K562 (cell line): ENCODE measurements around the gene PRR29. TPM values are rescaled to one million over a fixed set of nuclear protein-coding genes. Genes with fewer than 3 reads are reported as not detected.

Source experiments
- ATAC-seq: fragments of 200-7000 bp; cut with Tn5 transposase; 3 replicates; pipeline ENCODE4 v1.9.1; 2020; ENCODE audit warnings: moderate library complexity
- BruUV-seq: library from RNA; stranded (reverse); fragments of 400-500 nt; replicated peaks from 2 replicates; lab custom pipeline; 2021; lab: Mats Ljungman, UMichigan
- CTCF ChIA-PET: fragments of 300-600 bp; formaldehyde crosslinking; extraction: SDS; loops from one replicate; lab custom pipeline; 2021; ENCODE audit warnings: low intra/inter-chr PET ratio; lab: Yijun Ruan, JAX
- POLR2A ChIA-PET: fragments of 300-600, 350-650 bp; sonication (Branson Sonifier 250); formaldehyde crosslinking; extraction: SDS; loops from one replicate; lab custom pipeline; 2021; ENCODE audit warnings: antibody characterized with exemption, inconsistent platforms; lab: Yijun Ruan, JAX
- DNase-seq, 4 experiments: peaks; one replicate each; pipeline versions ENCODE4 v3.0.0 to v3.0.0-alpha.2; 2011 to 2018; ENCODE audit warnings: low spot score in 3 of 4, mixed read lengths in 3 of 4; ENCODE audit errors: extremely low read depth in 1 of 4
- FAIRE-seq: peaks from 2 replicates; lab custom pipeline; 2011; peaks lifted over from hg19 to GRCh38; lab: Jason Lieb, UNC
- H2AFZ ChIP-seq: 2 replicates; pipeline ENCODE4 v1.6.0; 2011; ENCODE audit warnings: low read depth, low read length, control low read depth, inconsistent platforms
- H3K27ac ChIP-seq: fragments of 200-600 bp; 3 replicates; pipeline ENCODE4 v1.8.0; 2011; ENCODE audit warnings: low read depth, mild to moderate bottlenecking, control low read depth, inconsistent platforms, low read length, moderate library complexity, mixed read lengths; ENCODE audit errors: extremely low read depth
- H3K27me3 ChIP-seq, 2 experiments: fragments of 300-600 bp in 1 of 2; 2 replicates in 1 of 2; 3 replicates in 1 of 2; pipeline versions ENCODE4 v1.6.0 to v1.8.0; 2011; ENCODE audit warnings: inconsistent platforms in 2 of 2, low read length in 2 of 2, mild to moderate bottlenecking in 1 of 2, mixed read lengths in 1 of 2, moderate library complexity in 1 of 2; ENCODE audit not compliant: control insufficient read depth in 2 of 2, insufficient read depth in 2 of 2
- H3K36me3 ChIP-seq: fragments of 300-600 bp; 3 replicates; pipeline ENCODE4 v1.8.0; 2011; ENCODE audit warnings: mild to moderate bottlenecking, low read length, inconsistent platforms; ENCODE audit not compliant: control insufficient read depth, insufficient read depth
- H3K4me1 ChIP-seq, 2 experiments: fragments of 200-600 bp in 1 of 2; replicated peaks in 1 of 2; 2 replicates in 1 of 2; 3 replicates in 1 of 2; pipeline versions ENCODE4 v1.5.1 to v1.8.0; 2011; ENCODE audit warnings: inconsistent platforms in 2 of 2, low read length in 2 of 2, mild to moderate bottlenecking in 1 of 2, mixed read lengths in 1 of 2, moderate library complexity in 1 of 2; ENCODE audit not compliant: control insufficient read depth in 2 of 2, insufficient read depth in 2 of 2
- H3K4me2 ChIP-seq: 2 replicates; pipeline ENCODE4 v1.6.1; 2011; ENCODE audit warnings: low read length, control low read depth, inconsistent platforms, mixed read lengths; ENCODE audit not compliant: insufficient read depth
- H3K4me3 ChIP-seq: fragments of 200-600 bp; sonication (generic), shearing (Covaris generic); 2 replicates; pipeline ENCODE4 v1.5.1; 2016; ENCODE audit warnings: control low read depth, inconsistent platforms
- H3K79me2 ChIP-seq: fragments of 200-600 bp; 3 replicates; pipeline ENCODE4 v1.8.0; 2011; ENCODE audit warnings: low read length, inconsistent platforms; ENCODE audit not compliant: control insufficient read depth, insufficient read depth
- H3K9ac ChIP-seq, 2 experiments: 2 replicates each; pipeline versions ENCODE4 v1.6.0 to v1.6.1; 2011; ENCODE audit warnings: low read depth in 2 of 2, low read length in 2 of 2, control low read depth in 1 of 2, inconsistent platforms in 1 of 2, mild to moderate bottlenecking in 1 of 2, mixed read lengths in 1 of 2; ENCODE audit not compliant: insufficient read depth in 1 of 2
- H3K9me1 ChIP-seq: one replicate; pipeline ENCODE4 v1.6.0; 2011; ENCODE audit warnings: inconsistent platforms, mild to moderate bottlenecking, low read length, moderate library complexity; ENCODE audit not compliant: control insufficient read depth, insufficient read depth
- H3K9me3 ChIP-seq: replicated peaks from 2 replicates; pipeline ENCODE4 v1.5.1; 2011; ENCODE audit warnings: low read depth, low read length, inconsistent platforms; ENCODE audit not compliant: control insufficient read depth, insufficient read depth
- H4K20me1 ChIP-seq: replicated peaks from 2 replicates; pipeline ENCODE4 v1.6.1; 2011; ENCODE audit warnings: low read length, inconsistent platforms, mixed read lengths; ENCODE audit not compliant: control insufficient read depth, insufficient read depth
- ETV1 ChIP-seq: fragments of 450-650 bp; conservative IDR thresholded peaks from 2 replicates; pipeline ENCODE4 v1.6.1; 2016; ENCODE audit warnings: missing genetic modification characterization, control low read depth, low read depth, missing compliant biosample characterization
- HMG20B ChIP-seq: fragments of 250-450 bp; sonication (Bioruptor Pico); IDR thresholded peaks from 2 replicates; pipeline ENCODE4 v1.5.0; 2021; ENCODE audit warnings: mild to moderate bottlenecking
- PRPF4 ChIP-seq: fragments of 200-400 bp; formaldehyde crosslinking; IDR thresholded peaks from one replicate; pipeline ENCODE4 v1.6.1; 2017; ENCODE audit warnings: low read length, low read depth, mild to moderate bottlenecking; ENCODE audit not compliant: insufficient read depth, poor library complexity, severe bottlenecking
- RBM39 ChIP-seq: fragments of 200-400 bp; formaldehyde crosslinking; optimal IDR thresholded peaks from 2 replicates; pipeline ENCODE3; 2018; ENCODE audit warnings: low read depth, low read length
- RCOR1 ChIP-seq, 2 experiments: IDR thresholded peaks; 2 replicates each; pipeline ENCODE4 v1.6.1; 2012; ENCODE audit warnings: low read depth in 2 of 2, low read length in 2 of 2, borderline replicate concordance in 1 of 2, improper control_type of control experiment in 1 of 2
- SMAD2 ChIP-seq: fragments of 150-350 bp; IDR thresholded peaks from 2 replicates; pipeline ENCODE4 v1.6.1; 2014; ENCODE audit warnings: low read depth, mild to moderate bottlenecking, low read length
- ZNF311 ChIP-seq: fragments of 250-450 bp; sonication (Bioruptor Pico); IDR thresholded peaks from 2 replicates; pipeline ENCODE4 v1.4.0; 2020; ENCODE audit warnings: mild to moderate bottlenecking, moderate library complexity
- WGBS: fragments of 100-300 bp; shearing (Covaris generic); methylation state at CpG from one replicate; pipeline ENCODE4 v1.1.6; 2016; ENCODE audit warnings: low coverage, mixed read lengths; ENCODE audit not compliant: insufficient coverage; ENCODE audit errors: missing lambda C conversion rate; 5-methylcytosine and 5-hydroxymethylcytosine counted together
- in situ Hi-C: fragments of 300-500 bp; cut with MboI; formaldehyde crosslinking; loops from 4 replicates; pipeline ENCODE4 v1.15.0; 2018; ENCODE audit warnings: inconsistent platforms, mixed read lengths
- intact Hi-C: fragments of 100-400 bp; cut with micrococcal nuclease; formaldehyde crosslinking; loops from 2 replicates; pipeline ENCODE4 v1.14.2; 2022
- polyA plus RNA-seq, 8 experiments: library from polyadenylated mRNA; depleted of rRNA in 4 of 8; stranded (reverse) in 5 of 8; unstranded in 3 of 8; fragments of >200 nt; fragmentation: Nextera tagmentation in 2 of 8; fragmentation: Illumina TruSeq in 1 of 8; extraction: Ambion mirVana in 2 of 8; extraction: Trizol in 1 of 8; gene quantifications; 2 replicates each; pipeline versions ENCODE4 v1.2.1 to v1.2.3, GENCODE V29; 2011 to 2014; ENCODE audit warnings: inconsistent platforms in 1 of 8, missing spikeins in 1 of 8
- total RNA-seq, 7 experiments: library from RNA; depleted of rRNA in 6 of 7; stranded (reverse); fragments of >200 nt in 6 of 7; fragmentation: Illumina TruSeq in 2 of 7; extraction: Trizol in 2 of 7; gene quantifications; 2 replicates each; pipeline versions ENCODE4 v1.2.1 to v1.2.3, GENCODE V29; 2011 to 2021; ENCODE audit warnings: low replicate concordance in 1 of 7

Gene PRR29
- total and polyA plus RNA-seq, 9 of the 15 experiments (the other 6 are each of a cell fraction or from before 2014, with no cell fraction given): 0.08 to 0.58 (median 0.15) TPM; not detected in 5

DNA sequence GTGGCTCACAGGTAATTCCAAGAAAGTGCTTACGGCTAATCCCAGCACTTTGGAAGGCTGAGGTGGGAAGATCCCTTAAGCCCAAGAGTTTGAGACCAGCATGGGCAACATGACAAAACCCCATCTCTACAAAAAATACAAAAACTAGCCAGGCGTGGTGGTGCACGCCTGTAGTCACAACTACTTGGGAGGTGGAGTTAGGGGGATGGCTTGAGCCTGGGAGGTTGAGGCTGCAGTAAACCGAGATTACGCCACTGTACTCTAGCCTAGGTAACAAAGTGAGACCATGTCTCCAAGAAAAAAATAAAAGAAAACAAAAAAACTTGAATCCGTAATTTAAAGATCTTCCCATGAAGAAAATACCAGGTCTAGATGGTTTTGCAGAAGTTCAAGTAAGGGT is 17.3 kb downstream of the PRR29 start:
- POLR2A ChIA-PET: no interaction called here
- no peak overlapping the region for H3K4me2 ChIP-seq
- 76% methylated on average over 6 of the region's 6 CpGs for WGBS
- TF ChIP-seq ETV1 (tag): no peak
- TF ChIP-seq PRPF4: no peak
- TF ChIP-seq HMG20B: no peak
- TF ChIP-seq SMAD2: no peak
- no peak for TF ChIP-seq RCOR1 (IDR thresholded peaks at IDR 0.05; ENCODE audit: borderline replicate concordance in 1 of 2, low read depth in 2 of 2, low read length in 2 of 2)
- no peak for TF ChIP-seq ZNF311
- TF ChIP-seq RBM39: no peak
- TF ChIP-seq, all 486 proteins: peak for 0
- H3K4me3 ChIP-seq: no peak overlapping the region
- DNase-seq (no peak), ATAC-seq (no peak), FAIRE-seq (no peak)
- BruUV-seq: no TSS peak
- H3K36me3 ChIP-seq: no peaks in the 10 kb centered on the region
- no peaks in the 10 kb centered on the region for H3K27me3 ChIP-seq
- no peaks in the 10 kb centered on the region for H3K79me2 ChIP-seq
- H3K4me1 ChIP-seq: peaks cover 0 to 2% of the 10 kb centered on the region in 2 experiments; a peak in 2 of 5 replicates
- no peaks in the 10 kb centered on the region for H3K9me3 ChIP-seq
- no peaks in the 10 kb centered on the region for H4K20me1 ChIP-seq
- H3K27ac ChIP-seq: no peak overlapping the region
- intact Hi-C loops: no loop called here
- CTCF ChIA-PET: interaction anchor here (0.6 kb wide), 1 partner anchor 133 kb away, joined by 3 read pairs; no protein-coding TSS in a partner anchor
- H3K9me1 ChIP-seq: no peaks in the 10 kb centered on the region
- H2AFZ ChIP-seq: no peak overlapping the region
- in situ Hi-C loops: no loop called here
- no peak overlapping the region for H3K9ac ChIP-seq
